Mammary epithelial cell (primary cell): ENCODE measurements around the gene PATZ1.

ENCODE experiments used
- CTCF ChIP-seq, 2 donors: IDR thresholded peaks in 1 of 2; conservative IDR thresholded peaks in 1 of 2; 2 replicates each; pipeline ENCODE4 v1.5.1; 2011 to 2012; ENCODE audit warnings: inconsistent platforms in 2 of 2, low read length in 2 of 2, mild to moderate bottlenecking in 2 of 2, control low read depth in 1 of 2, low read depth in 1 of 2; ENCODE audit not compliant: insufficient read depth in 1 of 2; ENCODE audit errors: extremely low read depth in 1 of 2
- EZH2 ChIP-seq: IDR thresholded peaks from 2 replicates; pipeline ENCODE4 v1.6.1; 2012; ENCODE audit warnings: low read length, inconsistent platforms, borderline replicate concordance

GRCh38 chr22:31349960-31350359, 3.8 kb upstream of the PATZ1 start:
- TF ChIP-seq CTCF (conservative IDR thresholded peaks at IDR 0.05 in 1 of 2, IDR thresholded peaks at IDR 0.05 in 1 of 2; ENCODE audit: extremely low read depth in 1 of 2, insufficient read depth in 1 of 2, low read depth in 1 of 2, low read length in 2 of 2) (no peak), EZH2 (no peak)
